HG03354 (cell line): ENCODE data around the gene FZD8.

ENCODE experiments used
- ATAC-seq: cut with Tn5 transposase; IDR thresholded peaks from one replicate; pipeline ENCODE4 v1.9.1; 2021; ENCODE audit warnings: mild to moderate bottlenecking; ENCODE audit not compliant: unreplicated experiment, poor library complexity, severe bottlenecking

The FZD8 gene

GRCh38 chr10:35608328-35608672 lies 33.8 kb downstream of the FZD8 start:
- no peak for ATAC-seq

DNA sequence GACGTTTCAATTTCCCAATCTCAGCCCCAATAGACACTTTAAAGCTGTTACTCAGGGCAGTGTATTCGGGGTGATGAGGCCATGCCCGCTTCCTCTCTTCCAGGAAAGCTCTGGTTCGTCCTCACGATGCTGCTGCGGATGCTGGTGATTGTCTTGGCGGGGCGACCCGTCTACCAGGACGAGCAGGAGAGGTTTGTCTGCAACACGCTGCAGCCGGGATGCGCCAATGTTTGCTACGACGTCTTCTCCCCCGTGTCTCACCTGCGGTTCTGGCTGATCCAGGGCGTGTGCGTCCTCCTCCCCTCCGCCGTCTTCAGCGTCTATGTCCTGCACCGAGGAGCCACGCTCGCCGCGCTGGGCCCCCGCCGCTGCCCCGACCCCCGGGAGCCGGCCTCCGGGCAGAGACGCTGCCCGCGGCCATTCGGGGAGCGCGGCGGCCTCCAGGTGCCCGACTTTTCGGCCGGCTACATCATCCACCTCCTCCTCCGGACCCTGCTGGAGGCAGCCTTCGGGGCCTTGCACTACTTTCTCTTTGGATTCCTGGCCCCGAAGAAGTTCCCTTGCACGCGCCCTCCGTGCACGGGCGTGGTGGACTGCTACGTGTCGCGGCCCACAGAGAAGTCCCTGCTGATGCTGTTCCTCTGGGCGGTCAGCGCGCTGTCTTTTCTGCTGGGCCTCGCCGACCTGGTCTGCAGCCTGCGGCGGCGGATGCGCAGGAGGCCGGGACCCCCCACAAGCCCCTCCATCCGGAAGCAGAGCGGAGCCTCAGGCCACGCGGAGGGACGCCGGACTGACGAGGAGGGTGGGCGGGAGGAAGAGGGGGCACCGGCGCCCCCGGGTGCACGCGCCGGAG lies 34.4 kb downstream of the FZD8 start:
- no peak for ATAC-seq

DNA sequence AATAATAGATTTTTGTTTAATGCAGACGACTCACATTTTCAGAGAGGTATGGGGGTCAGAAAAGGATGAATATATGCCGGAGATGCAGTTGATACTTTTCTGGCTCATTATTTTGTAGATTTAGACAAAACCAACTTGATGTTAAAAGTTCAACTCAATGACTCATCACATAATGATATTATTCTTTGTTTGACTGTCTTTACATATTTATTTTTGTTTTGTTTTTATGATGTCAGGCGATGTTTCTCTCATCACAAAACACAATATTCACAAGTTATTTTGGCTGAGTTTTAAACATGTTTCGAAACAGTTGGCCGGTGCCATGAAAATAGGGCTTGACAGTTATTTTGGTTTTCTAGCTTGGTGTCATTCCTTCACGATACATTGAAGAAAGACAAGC lies 35.7 kb downstream of the FZD8 start:
- no peak for ATAC-seq

DNA sequence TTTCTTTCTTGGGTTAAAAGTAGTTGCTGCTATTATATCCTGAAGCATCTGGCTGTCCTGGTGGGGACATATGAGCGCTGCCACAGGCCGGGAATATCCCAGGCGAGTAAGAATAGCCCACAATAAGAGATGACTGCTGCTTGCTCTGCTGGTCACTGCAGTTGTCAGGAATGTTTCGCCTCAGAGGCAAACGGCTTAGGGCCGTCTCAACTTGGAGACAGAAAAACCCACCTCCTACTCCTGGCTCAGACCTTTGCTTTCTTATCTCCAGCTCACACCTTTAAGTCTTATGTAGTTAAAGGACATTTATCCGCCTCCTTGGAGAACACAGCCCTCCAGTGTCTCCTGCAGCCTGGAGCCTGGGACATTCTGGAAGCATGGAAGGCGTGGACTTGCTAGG lies 36.9 kb downstream of the FZD8 start, which contains the start of gene GJD4:
Gene GJD4 (plus strand): TSS at position 151 of the 400 bp plus-strand sequence. CDS start 227 bp downstream, at position 378.
- no peak for ATAC-seq

DNA sequence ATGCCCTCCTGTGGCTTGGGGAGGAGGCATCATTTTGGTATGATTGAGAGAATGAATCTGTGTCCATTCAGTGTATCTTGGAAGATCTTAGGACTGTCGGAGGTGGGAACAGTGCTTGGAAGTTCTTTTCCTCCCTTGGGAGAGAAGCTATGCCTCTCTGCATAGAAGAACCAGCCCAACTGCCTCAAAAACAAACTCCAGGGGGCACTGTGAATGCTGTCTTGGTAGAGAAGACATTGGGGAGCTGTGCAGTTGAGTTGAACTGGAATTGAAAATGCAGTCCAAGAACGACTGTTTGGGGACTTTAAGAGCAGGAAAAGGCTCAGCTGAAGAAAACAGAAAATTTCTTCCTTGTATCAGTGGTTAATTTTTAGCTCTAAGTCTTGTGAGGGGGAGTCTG lies 41.9 kb downstream of the FZD8 start:
- no peak for ATAC-seq

DNA sequence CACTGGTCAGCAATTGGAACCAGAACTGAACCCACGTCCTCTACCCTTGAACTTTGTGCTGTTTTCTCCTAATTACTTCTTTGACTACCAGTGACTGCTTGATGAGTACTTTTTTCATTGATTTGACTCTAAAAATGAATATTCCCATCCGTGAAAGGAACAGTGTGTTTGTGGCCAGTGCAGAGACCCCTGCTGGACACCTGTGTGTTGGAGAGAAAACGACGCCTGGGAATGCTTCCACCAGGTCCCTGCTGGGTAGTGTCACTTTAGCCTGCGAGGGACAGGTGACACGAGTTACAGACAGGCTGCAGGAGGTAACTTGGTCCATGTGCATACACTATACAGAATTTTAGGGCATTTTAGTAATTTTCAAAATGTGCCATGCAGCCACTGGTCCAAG lies 43.7 kb downstream of the FZD8 start:
- no peak for ATAC-seq

DNA sequence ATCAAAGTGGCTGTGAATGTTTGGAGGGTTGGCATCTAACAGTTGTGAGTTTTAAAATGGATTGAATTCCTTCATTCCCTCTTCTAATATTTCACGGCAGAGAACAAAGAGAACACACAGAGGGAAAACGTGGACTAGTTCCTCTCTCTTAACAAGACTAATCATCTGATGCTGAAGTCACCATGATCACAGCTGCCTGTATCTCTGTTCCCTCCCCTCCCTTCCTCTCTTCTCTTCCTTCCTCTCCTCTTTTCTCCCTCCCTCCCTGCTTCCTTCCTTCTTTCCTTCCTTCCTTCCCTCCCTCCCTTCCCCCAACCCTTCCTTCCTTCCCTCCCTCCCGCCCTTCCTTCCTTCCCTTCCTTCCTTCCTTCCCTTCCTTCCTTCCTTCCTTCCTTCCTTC lies 47.0 kb downstream of the FZD8 start:
- ATAC-seq, result no peak

- no peak for ATAC-seq
These were observed 47.7 kb downstream of the FZD8 start for GRCh38 chr10:35594115-35595079.

- ATAC-seq, result no peak
These were observed 49.7 kb downstream of the FZD8 start for GRCh38 chr10:35592441-35592840.

- ATAC-seq, result no peak
These were observed 53.3 kb downstream of the FZD8 start for GRCh38 chr10:35588836-35589235.
